HG03558 (cell line): ENCODE data around the gene ENTR1.

Source experiments
- ATAC-seq: cut with Tn5 transposase; IDR thresholded peaks from one replicate; pipeline ENCODE4 v1.9.1; 2021; ENCODE audit warnings: moderate number of reproducible peaks; ENCODE audit not compliant: unreplicated experiment; ENCODE audit errors: extremely low read depth

The ENTR1 gene

GRCh38 chr9:136380381-136380780 lies 30.0 kb downstream of the ENTR1 start:
- no peak for ATAC-seq

- ATAC-seq = no peak
Measured at GRCh38 chr9:136379891-136380290, 30.5 kb downstream of the ENTR1 start.

GRCh38 chr9:136379401-136379800 lies 31.0 kb downstream of the ENTR1 start:
- no peak for ATAC-seq

- no peak for ATAC-seq
Measured at GRCh38 chr9:136379003-136379287, 31.5 kb downstream of the ENTR1 start.

- ATAC-seq = no peak
Measured at GRCh38 chr9:136378170-136379002, 32.0 kb downstream of the ENTR1 start.

GRCh38 chr9:136377341-136378169 lies 32.9 kb downstream of the ENTR1 start:
- ATAC-seq = no peak

GRCh38 chr9:136376457-136376856 lies 34.0 kb downstream of the ENTR1 start:
- no peak for ATAC-seq

- ATAC-seq = no peak
Measured at GRCh38 chr9:136375096-136375495, 35.3 kb downstream of the ENTR1 start.

GRCh38 chr9:136374183-136374575 lies 36.2 kb downstream of the ENTR1 start:
- no peak for ATAC-seq

- ATAC-seq = no peak
Measured at GRCh38 chr9:136373300-136374182, 36.9 kb downstream of the ENTR1 start, which contains the start of gene CARD9. CARD9 (minus strand) TSS chr9:136373669; CDS start chr9:136372078, 1,591 bp downstream.

GRCh38 chr9:136372561-136373299 lies 37.7 kb downstream of the ENTR1 start:
- no peak for ATAC-seq

- no peak for ATAC-seq
Measured at GRCh38 chr9:136372006-136372405, 38.4 kb downstream of the ENTR1 start.

- no peak for ATAC-seq
Measured at GRCh38 chr9:136371533-136371880, 38.9 kb downstream of the ENTR1 start.

GRCh38 chr9:136370687-136371532 lies 39.5 kb downstream of the ENTR1 start:
- no peak for ATAC-seq

GRCh38 chr9:136370037-136370436 lies 40.4 kb downstream of the ENTR1 start:
- ATAC-seq = no peak

- ATAC-seq = no peak
Measured at GRCh38 chr9:136368190-136368589, 42.2 kb downstream of the ENTR1 start.

GRCh38 chr9:136367296-136368145 lies 42.9 kb downstream of the ENTR1 start:
- no peak for ATAC-seq

GRCh38 chr9:136366826-136367225 lies 43.6 kb downstream of the ENTR1 start:
- no peak for ATAC-seq
